ENCODE measurements around the gene EIF1. TPM values are rescaled to one million over a fixed set of nuclear protein-coding genes. Genes with fewer than 3 reads are reported as not detected.

Gene EIF1
- total RNA-seq, 1 donor from 2014 or later = 677 TPM

GRCh38 chr17:41659427-41660212 lies 29.1 kb upstream of the EIF1 start:
- H3K27ac Mint-ChIP-seq = peak overlapping the region; percentile 67

DNA sequence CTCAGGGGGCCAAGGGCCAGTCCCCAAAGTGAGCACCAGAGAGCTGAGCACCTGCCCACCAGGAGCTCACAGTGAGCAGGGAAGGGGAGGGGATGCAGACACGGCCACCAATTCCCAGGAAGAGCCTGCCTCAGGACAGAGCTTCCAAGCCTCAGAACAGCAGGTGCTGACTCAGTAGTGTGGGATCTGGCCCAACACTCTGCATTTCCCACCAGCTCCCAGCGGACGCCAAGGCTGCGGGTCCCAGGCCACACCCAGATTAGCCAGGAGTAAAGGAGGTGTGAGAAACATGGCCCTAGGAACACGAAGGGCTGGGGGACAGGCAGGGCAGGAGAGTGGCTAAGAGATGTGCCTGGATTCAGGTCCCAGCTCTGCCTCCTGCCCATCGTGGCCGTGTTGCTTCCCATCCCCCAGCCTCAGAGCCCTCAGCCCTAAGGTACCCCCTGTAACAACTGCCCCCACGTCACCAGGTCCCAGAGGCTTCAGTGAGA lies 28.4 kb upstream of the EIF1 start:
- Mint-ChIP-seq H3K36me3 (no peaks in the 10 kb centered on the region), H3K27ac (peak overlapping the region; percentile 67), H3K4me1 (ENCODE audit: unreplicated experiment) (peaks cover 9% of the 10 kb centered on the region), H3K4me3 (no peak overlapping the region), H3K9me3 (no peaks in the 10 kb centered on the region), H3K27me3 (no peaks in the 10 kb centered on the region)
- no peak for DNase-seq (ENCODE audit: extremely low spot score, unreplicated experiment)
- TF ChIP-seq, protein P1, sequence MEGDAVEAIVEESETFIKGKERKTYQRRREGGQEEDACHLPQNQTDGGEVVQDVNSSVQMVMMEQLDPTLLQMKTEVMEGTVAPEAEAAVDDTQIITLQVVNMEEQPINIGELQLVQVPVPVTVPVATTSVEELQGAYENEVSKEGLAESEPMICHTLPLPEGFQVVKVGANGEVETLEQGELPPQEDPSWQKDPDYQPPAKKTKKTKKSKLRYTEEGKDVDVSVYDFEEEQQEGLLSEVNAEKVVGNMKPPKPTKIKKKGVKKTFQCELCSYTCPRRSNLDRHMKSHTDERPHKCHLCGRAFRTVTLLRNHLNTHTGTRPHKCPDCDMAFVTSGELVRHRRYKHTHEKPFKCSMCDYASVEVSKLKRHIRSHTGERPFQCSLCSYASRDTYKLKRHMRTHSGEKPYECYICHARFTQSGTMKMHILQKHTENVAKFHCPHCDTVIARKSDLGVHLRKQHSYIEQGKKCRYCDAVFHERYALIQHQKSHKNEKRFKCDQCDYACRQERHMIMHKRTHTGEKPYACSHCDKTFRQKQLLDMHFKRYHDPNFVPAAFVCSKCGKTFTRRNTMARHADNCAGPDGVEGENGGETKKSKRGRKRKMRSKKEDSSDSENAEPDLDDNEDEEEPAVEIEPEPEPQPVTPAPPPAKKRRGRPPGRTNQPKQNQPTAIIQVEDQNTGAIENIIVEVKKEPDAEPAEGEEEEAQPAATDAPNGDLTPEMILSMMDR (conservative IDR thresholded peaks at IDR 0.05) = no peak

More at GRCh38 chr17:41659427-41660212, 29.1 kb upstream of the EIF1 start:
- H3K27me3 Mint-ChIP-seq = no peaks in the 10 kb centered on the region
- no peak for DNase-seq (ENCODE audit: extremely low spot score, unreplicated experiment)
- no peak overlapping the region for H3K4me3 Mint-ChIP-seq
- no peaks in the 10 kb centered on the region for H3K36me3 Mint-ChIP-seq
- no peaks in the 10 kb centered on the region for H3K9me3 Mint-ChIP-seq
- TF ChIP-seq, protein P1 (conservative IDR thresholded peaks at IDR 0.05) = no peak
- peaks cover 12% of the 10 kb centered on the region for H3K4me1 Mint-ChIP-seq (ENCODE audit: unreplicated experiment)

DNA sequence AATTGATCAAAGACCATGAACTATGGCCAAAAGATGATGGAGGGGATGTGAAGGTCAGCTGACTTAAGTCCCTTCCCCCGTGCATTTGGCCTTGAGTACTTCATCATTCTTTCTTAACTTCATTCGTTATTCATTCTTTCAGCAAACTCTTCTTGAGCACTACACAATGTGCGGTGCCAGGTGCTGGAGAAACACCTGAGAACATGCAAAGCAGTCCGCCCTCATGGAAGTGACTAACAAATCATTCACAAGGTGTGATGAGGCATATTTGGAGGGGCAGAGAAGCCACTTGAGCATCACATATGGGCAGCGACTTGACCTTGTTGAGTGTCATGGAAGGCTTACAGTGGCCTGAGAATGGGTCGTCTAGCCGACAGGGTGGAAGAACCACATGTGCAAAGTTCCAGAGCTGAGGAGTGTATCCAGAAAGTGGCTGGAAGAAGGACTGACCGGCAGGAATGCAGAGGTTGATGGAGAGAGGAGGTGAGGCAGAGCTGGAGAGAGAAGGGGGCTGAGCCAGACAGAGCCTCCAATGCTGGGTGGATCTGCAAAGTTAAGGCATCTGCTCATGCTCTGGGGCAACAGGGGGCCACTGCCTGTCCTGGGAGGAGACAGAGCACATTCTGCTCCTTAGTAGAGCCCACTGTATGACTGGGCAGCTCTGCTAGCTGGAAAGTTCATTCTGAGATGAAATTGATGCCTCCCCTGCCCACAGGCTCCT lies 25.1 kb upstream of the EIF1 start:
- Mint-ChIP-seq H3K9me3 (no peaks in the 10 kb centered on the region), H3K27me3 (no peaks in the 10 kb centered on the region), H3K36me3 (no peaks in the 10 kb centered on the region), H3K4me1 (ENCODE audit: unreplicated experiment) (peaks cover 24% of the 10 kb centered on the region), H3K27ac (peak overlapping the region; percentile 89), H3K4me3 (peak overlapping the region; percentile 24)
- TF ChIP-seq, protein P1 (conservative IDR thresholded peaks at IDR 0.05) = no peak
- DNase-seq (ENCODE audit: extremely low spot score, unreplicated experiment) = no peak

DNA sequence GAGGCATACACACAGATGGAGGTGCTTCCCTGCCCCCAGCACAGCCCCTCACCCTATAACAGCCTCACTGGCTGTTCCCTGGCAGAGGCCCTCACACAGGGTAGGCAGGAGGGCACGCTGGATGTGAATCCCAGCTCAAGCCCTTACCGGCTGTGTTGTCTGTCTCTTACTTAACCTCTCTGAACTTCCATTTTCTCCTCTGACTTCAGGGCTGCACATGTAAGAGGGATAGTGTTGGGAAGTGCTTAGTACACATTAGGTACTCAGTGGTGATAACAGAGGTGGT lies 24.6 kb upstream of the EIF1 start:
- no peaks in the 10 kb centered on the region for H3K27me3 Mint-ChIP-seq
- H3K4me3 Mint-ChIP-seq = peak overlapping the region; percentile 24
- TF ChIP-seq, protein P1 (conservative IDR thresholded peaks at IDR 0.05) = no peak
- H3K4me1 Mint-ChIP-seq (ENCODE audit: unreplicated experiment) = peaks cover 24% of the 10 kb centered on the region
- no peak for DNase-seq (ENCODE audit: extremely low spot score, unreplicated experiment)
- H3K27ac Mint-ChIP-seq = peak overlapping the region; percentile 89
- H3K9me3 Mint-ChIP-seq = no peaks in the 10 kb centered on the region
- H3K36me3 Mint-ChIP-seq = no peaks in the 10 kb centered on the region

- Mint-ChIP-seq H3K4me3 (peak overlapping the region; percentile 90), H3K27ac (peak overlapping the region; percentile 98), H3K4me1 (ENCODE audit: unreplicated experiment) (peaks cover 30% of the 10 kb centered on the region), H3K36me3 (no peaks in the 10 kb centered on the region), H3K9me3 (no peaks in the 10 kb centered on the region), H3K27me3 (no peaks in the 10 kb centered on the region)
- DNase-seq (ENCODE audit: extremely low spot score, unreplicated experiment) = no peak
- TF ChIP-seq, protein P1 (conservative IDR thresholded peaks at IDR 0.05) = no peak
Measured at GRCh38 chr17:41664587-41665565, 23.8 kb upstream of the EIF1 start.
